ENCODE measurements around the gene KCNN3.
A peak's percentile ranks its signal among the peaks of the same experiment; 100 is the strongest.

Gene KCNN3

DNA sequence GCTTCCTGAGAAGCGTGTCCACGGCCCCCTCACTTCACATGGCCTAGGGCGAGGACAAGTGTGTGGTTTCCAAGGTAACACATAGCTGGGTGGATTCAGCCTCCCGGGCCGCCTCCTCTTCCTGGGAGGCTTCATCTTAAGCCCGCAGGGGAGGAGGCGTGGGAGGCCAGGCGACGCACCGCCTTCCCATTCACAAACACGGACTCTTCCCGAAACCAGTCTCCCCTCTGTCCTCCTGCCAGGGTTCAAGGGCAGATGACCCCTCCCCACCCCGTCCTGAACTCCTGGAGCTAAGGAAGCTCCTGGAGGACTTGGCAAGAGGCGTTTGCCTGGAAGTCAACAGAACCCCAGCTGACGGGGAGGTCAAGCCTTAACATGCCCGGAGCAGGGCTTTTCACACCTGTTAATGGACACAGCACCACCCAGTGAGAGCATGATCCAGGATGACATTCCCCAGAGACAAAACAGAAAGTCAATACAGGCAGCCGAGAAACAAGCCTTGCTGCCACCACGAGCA is 56.7 kb downstream of the KCNN3 start (continued):
- TF ChIP-seq, protein P1, sequence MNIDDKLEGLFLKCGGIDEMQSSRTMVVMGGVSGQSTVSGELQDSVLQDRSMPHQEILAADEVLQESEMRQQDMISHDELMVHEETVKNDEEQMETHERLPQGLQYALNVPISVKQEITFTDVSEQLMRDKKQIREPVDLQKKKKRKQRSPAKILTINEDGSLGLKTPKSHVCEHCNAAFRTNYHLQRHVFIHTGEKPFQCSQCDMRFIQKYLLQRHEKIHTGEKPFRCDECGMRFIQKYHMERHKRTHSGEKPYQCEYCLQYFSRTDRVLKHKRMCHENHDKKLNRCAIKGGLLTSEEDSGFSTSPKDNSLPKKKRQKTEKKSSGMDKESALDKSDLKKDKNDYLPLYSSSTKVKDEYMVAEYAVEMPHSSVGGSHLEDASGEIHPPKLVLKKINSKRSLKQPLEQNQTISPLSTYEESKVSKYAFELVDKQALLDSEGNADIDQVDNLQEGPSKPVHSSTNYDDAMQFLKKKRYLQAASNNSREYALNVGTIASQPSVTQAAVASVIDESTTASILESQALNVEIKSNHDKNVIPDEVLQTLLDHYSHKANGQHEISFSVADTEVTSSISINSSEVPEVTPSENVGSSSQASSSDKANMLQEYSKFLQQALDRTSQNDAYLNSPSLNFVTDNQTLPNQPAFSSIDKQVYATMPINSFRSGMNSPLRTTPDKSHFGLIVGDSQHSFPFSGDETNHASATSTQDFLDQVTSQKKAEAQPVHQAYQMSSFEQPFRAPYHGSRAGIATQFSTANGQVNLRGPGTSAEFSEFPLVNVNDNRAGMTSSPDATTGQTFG (tag by site-specific recombination; IDR thresholded peaks at IDR 0.05; ENCODE audit: borderline replicate concordance), result no peak
- peak; percentile 81 for TF ChIP-seq ZBTB20 (tag by site-specific recombination; IDR thresholded peaks at IDR 0.05)
- TF ChIP-seq, protein P2, sequence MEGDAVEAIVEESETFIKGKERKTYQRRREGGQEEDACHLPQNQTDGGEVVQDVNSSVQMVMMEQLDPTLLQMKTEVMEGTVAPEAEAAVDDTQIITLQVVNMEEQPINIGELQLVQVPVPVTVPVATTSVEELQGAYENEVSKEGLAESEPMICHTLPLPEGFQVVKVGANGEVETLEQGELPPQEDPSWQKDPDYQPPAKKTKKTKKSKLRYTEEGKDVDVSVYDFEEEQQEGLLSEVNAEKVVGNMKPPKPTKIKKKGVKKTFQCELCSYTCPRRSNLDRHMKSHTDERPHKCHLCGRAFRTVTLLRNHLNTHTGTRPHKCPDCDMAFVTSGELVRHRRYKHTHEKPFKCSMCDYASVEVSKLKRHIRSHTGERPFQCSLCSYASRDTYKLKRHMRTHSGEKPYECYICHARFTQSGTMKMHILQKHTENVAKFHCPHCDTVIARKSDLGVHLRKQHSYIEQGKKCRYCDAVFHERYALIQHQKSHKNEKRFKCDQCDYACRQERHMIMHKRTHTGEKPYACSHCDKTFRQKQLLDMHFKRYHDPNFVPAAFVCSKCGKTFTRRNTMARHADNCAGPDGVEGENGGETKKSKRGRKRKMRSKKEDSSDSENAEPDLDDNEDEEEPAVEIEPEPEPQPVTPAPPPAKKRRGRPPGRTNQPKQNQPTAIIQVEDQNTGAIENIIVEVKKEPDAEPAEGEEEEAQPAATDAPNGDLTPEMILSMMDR (tag by site-specific recombination; IDR thresholded peaks at IDR 0.05), result no peak
- no peak for TF ChIP-seq ZXDB (tag by site-specific recombination; IDR thresholded peaks at IDR 0.05)
- TF ChIP-seq BCL11B (tag by site-specific recombination; IDR thresholded peaks at IDR 0.05; ENCODE audit: low read depth), result no peak
- TF ChIP-seq, protein P3, sequence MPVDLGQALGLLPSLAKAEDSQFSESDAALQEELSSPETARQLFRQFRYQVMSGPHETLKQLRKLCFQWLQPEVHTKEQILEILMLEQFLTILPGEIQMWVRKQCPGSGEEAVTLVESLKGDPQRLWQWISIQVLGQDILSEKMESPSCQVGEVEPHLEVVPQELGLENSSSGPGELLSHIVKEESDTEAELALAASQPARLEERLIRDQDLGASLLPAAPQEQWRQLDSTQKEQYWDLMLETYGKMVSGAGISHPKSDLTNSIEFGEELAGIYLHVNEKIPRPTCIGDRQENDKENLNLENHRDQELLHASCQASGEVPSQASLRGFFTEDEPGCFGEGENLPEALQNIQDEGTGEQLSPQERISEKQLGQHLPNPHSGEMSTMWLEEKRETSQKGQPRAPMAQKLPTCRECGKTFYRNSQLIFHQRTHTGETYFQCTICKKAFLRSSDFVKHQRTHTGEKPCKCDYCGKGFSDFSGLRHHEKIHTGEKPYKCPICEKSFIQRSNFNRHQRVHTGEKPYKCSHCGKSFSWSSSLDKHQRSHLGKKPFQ (tag by site-specific recombination; IDR thresholded peaks at IDR 0.05), result peak; percentile 51; the same call in 1 of the 2 replicates
- no peak for TF ChIP-seq ZNF514 (tag by site-specific recombination; IDR thresholded peaks at IDR 0.05)
- no peak for TF ChIP-seq ZNF530 (tag by site-specific recombination; IDR thresholded peaks at IDR 0.05; ENCODE audit: low read depth)
- peak; percentile 66 for TF ChIP-seq WT1 (tag by site-specific recombination; IDR thresholded peaks at IDR 0.05)
- peak; percentile 92 for TF ChIP-seq ZFHX2 (tag by site-specific recombination; conservative IDR thresholded peaks at IDR 0.05)
- TF ChIP-seq ZNF600 (tag by site-specific recombination; IDR thresholded peaks at IDR 0.05), result 0 out of 2 replicates have a peak, but pooled peaks have one; percentile 39
- TF ChIP-seq, protein P4, sequence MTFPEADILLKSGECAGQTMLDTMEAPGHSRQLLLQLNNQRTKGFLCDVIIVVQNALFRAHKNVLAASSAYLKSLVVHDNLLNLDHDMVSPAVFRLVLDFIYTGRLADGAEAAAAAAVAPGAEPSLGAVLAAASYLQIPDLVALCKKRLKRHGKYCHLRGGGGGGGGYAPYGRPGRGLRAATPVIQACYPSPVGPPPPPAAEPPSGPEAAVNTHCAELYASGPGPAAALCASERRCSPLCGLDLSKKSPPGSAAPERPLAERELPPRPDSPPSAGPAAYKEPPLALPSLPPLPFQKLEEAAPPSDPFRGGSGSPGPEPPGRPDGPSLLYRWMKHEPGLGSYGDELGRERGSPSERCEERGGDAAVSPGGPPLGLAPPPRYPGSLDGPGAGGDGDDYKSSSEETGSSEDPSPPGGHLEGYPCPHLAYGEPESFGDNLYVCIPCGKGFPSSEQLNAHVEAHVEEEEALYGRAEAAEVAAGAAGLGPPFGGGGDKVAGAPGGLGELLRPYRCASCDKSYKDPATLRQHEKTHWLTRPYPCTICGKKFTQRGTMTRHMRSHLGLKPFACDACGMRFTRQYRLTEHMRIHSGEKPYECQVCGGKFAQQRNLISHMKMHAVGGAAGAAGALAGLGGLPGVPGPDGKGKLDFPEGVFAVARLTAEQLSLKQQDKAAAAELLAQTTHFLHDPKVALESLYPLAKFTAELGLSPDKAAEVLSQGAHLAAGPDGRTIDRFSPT (tag by site-specific recombination; IDR thresholded peaks at IDR 0.05), result no peak
- TF ChIP-seq ZNF624 (tag by site-specific recombination; IDR thresholded peaks at IDR 0.05), result no peak
- no peak for TF ChIP-seq ZNF555 (tag by site-specific recombination; conservative IDR thresholded peaks at IDR 0.05)
- 0 out of 2 replicates have a peak, but pooled peaks have one; percentile 9 for TF ChIP-seq ZNF341 (tag by site-specific recombination; IDR thresholded peaks at IDR 0.05; ENCODE audit: low read depth)
- peak; percentile 66 for TF ChIP-seq GLIS2 (tag by site-specific recombination; IDR thresholded peaks at IDR 0.05)
- TF ChIP-seq PRDM1 (tag by site-specific recombination; IDR thresholded peaks at IDR 0.05), result peak; percentile 29; the same call in 1 of the 2 replicates
- TF ChIP-seq OVOL3 (tag by site-specific recombination; IDR thresholded peaks at IDR 0.05), result no peak
- peak; percentile 76 for TF ChIP-seq SP7 (tag by site-specific recombination; IDR thresholded peaks at IDR 0.05)
- TF ChIP-seq YY1 (tag by site-specific recombination; IDR thresholded peaks at IDR 0.05), result no peak
- no peak for TF ChIP-seq ZNF596 (tag by site-specific recombination; IDR thresholded peaks at IDR 0.05)
- TF ChIP-seq, protein P5, sequence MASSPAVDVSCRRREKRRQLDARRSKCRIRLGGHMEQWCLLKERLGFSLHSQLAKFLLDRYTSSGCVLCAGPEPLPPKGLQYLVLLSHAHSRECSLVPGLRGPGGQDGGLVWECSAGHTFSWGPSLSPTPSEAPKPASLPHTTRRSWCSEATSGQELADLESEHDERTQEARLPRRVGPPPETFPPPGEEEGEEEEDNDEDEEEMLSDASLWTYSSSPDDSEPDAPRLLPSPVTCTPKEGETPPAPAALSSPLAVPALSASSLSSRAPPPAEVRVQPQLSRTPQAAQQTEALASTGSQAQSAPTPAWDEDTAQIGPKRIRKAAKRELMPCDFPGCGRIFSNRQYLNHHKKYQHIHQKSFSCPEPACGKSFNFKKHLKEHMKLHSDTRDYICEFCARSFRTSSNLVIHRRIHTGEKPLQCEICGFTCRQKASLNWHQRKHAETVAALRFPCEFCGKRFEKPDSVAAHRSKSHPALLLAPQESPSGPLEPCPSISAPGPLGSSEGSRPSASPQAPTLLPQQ (tag by site-specific recombination; IDR thresholded peaks at IDR 0.05), result no peak
- 0 out of 2 replicates have a peak, but pooled peaks have one; percentile 20 for TF ChIP-seq KLF1 (tag by site-specific recombination; IDR thresholded peaks at IDR 0.05)
- TF ChIP-seq ZNF423 (tag by site-specific recombination; IDR thresholded peaks at IDR 0.05), result no peak
- TF ChIP-seq, protein P6, sequence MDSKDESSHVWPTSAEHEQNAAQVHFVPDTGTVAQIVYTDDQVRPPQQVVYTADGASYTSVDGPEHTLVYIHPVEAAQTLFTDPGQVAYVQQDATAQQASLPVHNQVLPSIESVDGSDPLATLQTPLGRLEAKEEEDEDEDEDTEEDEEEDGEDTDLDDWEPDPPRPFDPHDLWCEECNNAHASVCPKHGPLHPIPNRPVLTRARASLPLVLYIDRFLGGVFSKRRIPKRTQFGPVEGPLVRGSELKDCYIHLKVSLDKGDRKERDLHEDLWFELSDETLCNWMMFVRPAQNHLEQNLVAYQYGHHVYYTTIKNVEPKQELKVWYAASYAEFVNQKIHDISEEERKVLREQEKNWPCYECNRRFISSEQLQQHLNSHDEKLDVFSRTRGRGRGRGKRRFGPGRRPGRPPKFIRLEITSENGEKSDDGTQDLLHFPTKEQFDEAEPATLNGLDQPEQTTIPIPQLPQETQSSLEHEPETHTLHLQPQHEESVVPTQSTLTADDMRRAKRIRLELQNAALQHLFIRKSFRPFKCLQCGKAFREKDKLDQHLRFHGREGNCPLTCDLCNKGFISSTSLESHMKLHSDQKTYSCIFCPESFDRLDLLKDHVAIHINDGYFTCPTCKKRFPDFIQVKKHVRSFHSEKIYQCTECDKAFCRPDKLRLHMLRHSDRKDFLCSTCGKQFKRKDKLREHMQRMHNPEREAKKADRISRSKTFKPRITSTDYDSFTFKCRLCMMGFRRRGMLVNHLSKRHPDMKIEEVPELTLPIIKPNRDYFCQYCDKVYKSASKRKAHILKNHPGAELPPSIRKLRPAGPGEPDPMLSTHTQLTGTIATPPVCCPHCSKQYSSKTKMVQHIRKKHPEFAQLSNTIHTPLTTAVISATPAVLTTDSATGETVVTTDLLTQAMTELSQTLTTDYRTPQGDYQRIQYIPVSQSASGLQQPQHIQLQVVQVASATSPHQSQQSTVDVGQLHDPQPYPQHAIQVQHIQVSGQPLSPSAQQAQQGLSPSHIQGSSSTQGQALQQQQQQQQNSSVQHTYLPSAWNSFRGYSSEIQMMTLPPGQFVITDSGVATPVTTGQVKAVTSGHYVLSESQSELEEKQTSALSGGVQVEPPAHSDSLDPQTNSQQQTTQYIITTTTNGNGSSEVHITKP (tag by site-specific recombination; IDR thresholded peaks at IDR 0.05), result peak; percentile 70
- TF ChIP-seq ZNF416 (tag by site-specific recombination; IDR thresholded peaks at IDR 0.05), result no peak
- TF ChIP-seq ZNF221 (tag by site-specific recombination; IDR thresholded peaks at IDR 0.05; ENCODE audit: borderline replicate concordance), result no peak
- TF ChIP-seq ZIC2 (tag by site-specific recombination; IDR thresholded peaks at IDR 0.05), result peak; percentile 90
